K562 (cell line): ENCODE results near the gene TMC2. TPM values are rescaled to one million over a fixed set of nuclear protein-coding genes. Genes with fewer than 3 reads are reported as not detected.

Experiments
- ATAC-seq: fragments of 200-7000 bp; cut with Tn5 transposase; 3 replicates; pipeline ENCODE4 v1.9.1; 2020; ENCODE audit warnings: moderate library complexity
- BruUV-seq: library from RNA; stranded (reverse); fragments of 400-500 nt; replicated peaks from 2 replicates; lab custom pipeline; 2021; lab: Mats Ljungman, UMichigan
- CTCF ChIA-PET: fragments of 300-600 bp; formaldehyde crosslinking; extraction: SDS; loops from one replicate; lab custom pipeline; 2021; ENCODE audit warnings: low intra/inter-chr PET ratio; lab: Yijun Ruan, JAX
- POLR2A ChIA-PET: fragments of 300-600, 350-650 bp; sonication (Branson Sonifier 250); formaldehyde crosslinking; extraction: SDS; loops from one replicate; lab custom pipeline; 2021; ENCODE audit warnings: antibody characterized with exemption, inconsistent platforms; lab: Yijun Ruan, JAX
- DNase-seq, 4 experiments: peaks; one replicate each; pipeline versions ENCODE4 v3.0.0 to v3.0.0-alpha.2; 2011 to 2018; ENCODE audit warnings: low spot score in 3 of 4, mixed read lengths in 3 of 4; ENCODE audit errors: extremely low read depth in 1 of 4
- FAIRE-seq: peaks from 2 replicates; lab custom pipeline; 2011; peaks lifted over from hg19 to GRCh38; lab: Jason Lieb, UNC
- H2AFZ ChIP-seq: 2 replicates; pipeline ENCODE4 v1.6.0; 2011; ENCODE audit warnings: low read depth, low read length, control low read depth, inconsistent platforms
- H3K27ac ChIP-seq: fragments of 200-600 bp; 3 replicates; pipeline ENCODE4 v1.8.0; 2011; ENCODE audit warnings: low read depth, mild to moderate bottlenecking, control low read depth, inconsistent platforms, low read length, moderate library complexity, mixed read lengths; ENCODE audit errors: extremely low read depth
- H3K27me3 ChIP-seq, 2 experiments: fragments of 300-600 bp in 1 of 2; 2 replicates in 1 of 2; 3 replicates in 1 of 2; pipeline versions ENCODE4 v1.6.0 to v1.8.0; 2011; ENCODE audit warnings: inconsistent platforms in 2 of 2, low read length in 2 of 2, mild to moderate bottlenecking in 1 of 2, mixed read lengths in 1 of 2, moderate library complexity in 1 of 2; ENCODE audit not compliant: control insufficient read depth in 2 of 2, insufficient read depth in 2 of 2
- H3K36me3 ChIP-seq: fragments of 300-600 bp; 3 replicates; pipeline ENCODE4 v1.8.0; 2011; ENCODE audit warnings: mild to moderate bottlenecking, low read length, inconsistent platforms; ENCODE audit not compliant: control insufficient read depth, insufficient read depth
- H3K4me1 ChIP-seq, 2 experiments: fragments of 200-600 bp in 1 of 2; replicated peaks in 1 of 2; 2 replicates in 1 of 2; 3 replicates in 1 of 2; pipeline versions ENCODE4 v1.5.1 to v1.8.0; 2011; ENCODE audit warnings: inconsistent platforms in 2 of 2, low read length in 2 of 2, mild to moderate bottlenecking in 1 of 2, mixed read lengths in 1 of 2, moderate library complexity in 1 of 2; ENCODE audit not compliant: control insufficient read depth in 2 of 2, insufficient read depth in 2 of 2
- H3K4me2 ChIP-seq: 2 replicates; pipeline ENCODE4 v1.6.1; 2011; ENCODE audit warnings: low read length, control low read depth, inconsistent platforms, mixed read lengths; ENCODE audit not compliant: insufficient read depth
- H3K4me3 ChIP-seq: fragments of 200-600 bp; sonication (generic), shearing (Covaris generic); 2 replicates; pipeline ENCODE4 v1.5.1; 2016; ENCODE audit warnings: control low read depth, inconsistent platforms
- H3K79me2 ChIP-seq: fragments of 200-600 bp; 3 replicates; pipeline ENCODE4 v1.8.0; 2011; ENCODE audit warnings: low read length, inconsistent platforms; ENCODE audit not compliant: control insufficient read depth, insufficient read depth
- H3K9ac ChIP-seq, 2 experiments: 2 replicates each; pipeline versions ENCODE4 v1.6.0 to v1.6.1; 2011; ENCODE audit warnings: low read depth in 2 of 2, low read length in 2 of 2, control low read depth in 1 of 2, inconsistent platforms in 1 of 2, mild to moderate bottlenecking in 1 of 2, mixed read lengths in 1 of 2; ENCODE audit not compliant: insufficient read depth in 1 of 2
- H3K9me1 ChIP-seq: one replicate; pipeline ENCODE4 v1.6.0; 2011; ENCODE audit warnings: inconsistent platforms, mild to moderate bottlenecking, low read length, moderate library complexity; ENCODE audit not compliant: control insufficient read depth, insufficient read depth
- H3K9me3 ChIP-seq: replicated peaks from 2 replicates; pipeline ENCODE4 v1.5.1; 2011; ENCODE audit warnings: low read depth, low read length, inconsistent platforms; ENCODE audit not compliant: control insufficient read depth, insufficient read depth
- H4K20me1 ChIP-seq: replicated peaks from 2 replicates; pipeline ENCODE4 v1.6.1; 2011; ENCODE audit warnings: low read length, inconsistent platforms, mixed read lengths; ENCODE audit not compliant: control insufficient read depth, insufficient read depth
- ARID2 ChIP-seq: fragments of 450-650 bp; IDR thresholded peaks from 2 replicates; pipeline ENCODE4 v1.6.1; 2017; ENCODE audit warnings: antibody characterized with exemption, mild to moderate bottlenecking
- E2F6 ChIP-seq, 2 experiments: IDR thresholded peaks; 2 replicates each; pipeline ENCODE4 v1.6.1; 2011; ENCODE audit warnings: borderline replicate concordance in 1 of 2, control low read depth in 1 of 2, low read depth in 1 of 2, low read length in 1 of 2, mild to moderate bottlenecking in 1 of 2, mixed read lengths in 1 of 2, moderate library complexity in 1 of 2; ENCODE audit not compliant: insufficient read depth in 1 of 2, insufficient read length in 1 of 2, poor library complexity in 1 of 2, severe bottlenecking in 1 of 2; ENCODE audit errors: extremely low read depth in 1 of 2
- LEF1 ChIP-seq: fragments of 450-650 bp; IDR thresholded peaks from 2 replicates; pipeline ENCODE4 v1.6.1; 2016; ENCODE audit warnings: mild to moderate bottlenecking
- MEIS2 ChIP-seq: fragments of 450-650 bp; IDR thresholded peaks from 2 replicates; pipeline ENCODE4 v1.6.1; 2014; ENCODE audit warnings: mild to moderate bottlenecking; ENCODE audit not compliant: partially characterized antibody
- NCOA1 ChIP-seq: fragments of 450-650 bp; IDR thresholded peaks from 2 replicates; pipeline ENCODE4 v1.6.1; 2016; ENCODE audit warnings: low read depth
- NCOA6 ChIP-seq: fragments of 450-650 bp; IDR thresholded peaks from 2 replicates; pipeline ENCODE4 v1.6.1; 2017; ENCODE audit warnings: mild to moderate bottlenecking
- PTRF ChIP-seq: fragments of 450-650 bp; IDR thresholded peaks from 2 replicates; pipeline ENCODE4 v1.6.1; 2016; ENCODE audit warnings: mild to moderate bottlenecking, missing genetic modification characterization, missing compliant biosample characterization
- SAFB ChIP-seq: fragments of 200-400 bp; formaldehyde crosslinking; IDR thresholded peaks from 2 replicates; pipeline ENCODE4 v1.6.1; 2017; ENCODE audit warnings: low read depth, low read length, borderline replicate concordance
- TAF7 ChIP-seq: fragments of 450-650 bp; IDR thresholded peaks from 2 replicates; pipeline ENCODE4 v1.6.1; 2016; ENCODE audit warnings: missing genetic modification characterization, missing compliant biosample characterization
- ZNF174 ChIP-seq: fragments of 250-450 bp; sonication (Bioruptor Pico); IDR thresholded peaks from 2 replicates; pipeline ENCODE4 v1.4.0; 2020; ENCODE audit warnings: mild to moderate bottlenecking
- ZNF280B ChIP-seq: fragments of 250-450 bp; sonication (Bioruptor Pico); IDR thresholded peaks from 2 replicates; pipeline ENCODE4 v1.5.1; 2021; ENCODE audit warnings: mild to moderate bottlenecking
- ZNF518B ChIP-seq: fragments of 250-450 bp; sonication (Bioruptor Pico); IDR thresholded peaks from 2 replicates; pipeline ENCODE4 v1.5.0; 2021; ENCODE audit warnings: mild to moderate bottlenecking, moderate library complexity
- ZSCAN32 ChIP-seq: fragments of 450-650 bp; formaldehyde crosslinking; IDR thresholded peaks from 2 replicates; pipeline ENCODE4 v1.4.0; 2020; ENCODE audit warnings: mild to moderate bottlenecking, moderate library complexity
- WGBS: fragments of 100-300 bp; shearing (Covaris generic); methylation state at CpG from one replicate; pipeline ENCODE4 v1.1.6; 2016; ENCODE audit warnings: low coverage, mixed read lengths; ENCODE audit not compliant: insufficient coverage; ENCODE audit errors: missing lambda C conversion rate; 5-methylcytosine and 5-hydroxymethylcytosine counted together
- in situ Hi-C: fragments of 300-500 bp; cut with MboI; formaldehyde crosslinking; loops from 4 replicates; pipeline ENCODE4 v1.15.0; 2018; ENCODE audit warnings: inconsistent platforms, mixed read lengths
- intact Hi-C: fragments of 100-400 bp; cut with micrococcal nuclease; formaldehyde crosslinking; loops from 2 replicates; pipeline ENCODE4 v1.14.2; 2022
- polyA plus RNA-seq, 8 experiments: library from polyadenylated mRNA; depleted of rRNA in 4 of 8; stranded (reverse) in 5 of 8; unstranded in 3 of 8; fragments of >200 nt; fragmentation: Nextera tagmentation in 2 of 8; fragmentation: Illumina TruSeq in 1 of 8; extraction: Ambion mirVana in 2 of 8; extraction: Trizol in 1 of 8; gene quantifications; 2 replicates each; pipeline versions ENCODE4 v1.2.1 to v1.2.3, GENCODE V29; 2011 to 2014; ENCODE audit warnings: inconsistent platforms in 1 of 8, missing spikeins in 1 of 8
- total RNA-seq, 7 experiments: library from RNA; depleted of rRNA in 6 of 7; stranded (reverse); fragments of >200 nt in 6 of 7; fragmentation: Illumina TruSeq in 2 of 7; extraction: Trizol in 2 of 7; gene quantifications; 2 replicates each; pipeline versions ENCODE4 v1.2.1 to v1.2.3, GENCODE V29; 2011 to 2021; ENCODE audit warnings: low replicate concordance in 1 of 7
- TF ChIP-seq, protein P1 (sequence below): conservative IDR thresholded peaks from 2 replicates; pipeline ENCODE4 v1.6.1; 2011; ENCODE audit warnings: low read depth, mild to moderate bottlenecking, low read length; ENCODE audit not compliant: control insufficient read depth

The TMC2 gene
- total and polyA plus RNA-seq, 9 of the 15 experiments (the other 6 are each of a cell fraction or from before 2014, with no cell fraction given), result not detected

DNA sequence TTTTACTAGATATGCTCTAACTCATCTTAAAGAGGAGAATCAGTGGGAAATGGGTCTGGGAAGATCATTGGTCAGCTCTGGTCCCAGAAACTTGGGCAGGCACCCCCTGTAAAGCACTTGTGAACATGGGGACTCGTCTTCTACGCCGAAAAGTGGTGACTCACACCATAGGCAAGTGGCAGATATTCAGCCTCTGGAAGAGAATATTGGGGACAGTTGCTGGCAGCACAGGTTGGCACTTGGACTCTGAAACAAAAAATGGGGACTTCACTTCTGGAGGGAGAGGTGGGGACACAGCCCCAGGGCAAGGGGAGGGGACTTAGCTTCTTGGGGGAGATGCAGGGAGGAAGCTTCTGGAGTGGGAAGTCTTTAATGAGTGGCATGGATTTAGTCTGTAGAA is 15.8 kb upstream of the TMC2 start:
- Histone ChIP-seq H3K4me2 (no peak overlapping the region), H2AFZ (no peak overlapping the region), H3K9me1 (no peaks in the 10 kb centered on the region), H3K79me2 (peaks cover 10% of the 10 kb centered on the region; the same call in 1 of the 3 replicates), H3K36me3 (no peaks in the 10 kb centered on the region), H3K9me3 (no peaks in the 10 kb centered on the region), H3K4me3 (no peak overlapping the region), H3K9ac (no peak overlapping the region), H4K20me1 (no peaks in the 10 kb centered on the region), H3K27ac (no peak overlapping the region), H3K4me1 (peaks cover 13 to 17% of the 10 kb centered on the region in 2 experiments; a peak in 4 of 5 replicates), H3K27me3 (no peaks in the 10 kb centered on the region)
- intact Hi-C loops, result no loop called here
- CTCF ChIA-PET, result no interaction called here
- POLR2A ChIA-PET, result interaction anchor here (0.6 to 1.4 kb wide), 3 partner anchors 11 to 1430 kb away, joined by 3 to 4 read pairs (median 3); no protein-coding TSS in a partner anchor
- FAIRE-seq, result no peak
- 83% methylated on average over 3 of the region's 3 CpGs for WGBS
- in situ Hi-C loops, result loop anchor here (5.0 kb wide), 1 partner anchor 48 kb away; the partner anchor contains the start of gene SNRPB
- no peak for ATAC-seq
- BruUV-seq, result no TSS peak
- no peak for DNase-seq
- TF ChIP-seq ARID2 (no peak), ZNF280B (CRISPR knock-in tag) (no peak), E2F6 (IDR thresholded peaks at IDR 0.05; ENCODE audit: borderline replicate concordance in 1 of 2, extremely low read depth in 1 of 2, insufficient read depth in 1 of 2, insufficient read length in 1 of 2, low read depth in 1 of 2, low read length in 1 of 2, poor library complexity in 1 of 2, severe bottlenecking in 1 of 2) (no peak), ZSCAN32 (CRISPR knock-in tag) (no peak), MEIS2 (no peak), SAFB (no peak), TAF7 (no peak), ZNF518B (no peak), PTRF (tag) (no peak), NCOA6 (no peak), NCOA1 (no peak), LEF1 (no peak), ZNF174 (CRISPR knock-in tag) (no peak)
- TF ChIP-seq, protein P1, sequence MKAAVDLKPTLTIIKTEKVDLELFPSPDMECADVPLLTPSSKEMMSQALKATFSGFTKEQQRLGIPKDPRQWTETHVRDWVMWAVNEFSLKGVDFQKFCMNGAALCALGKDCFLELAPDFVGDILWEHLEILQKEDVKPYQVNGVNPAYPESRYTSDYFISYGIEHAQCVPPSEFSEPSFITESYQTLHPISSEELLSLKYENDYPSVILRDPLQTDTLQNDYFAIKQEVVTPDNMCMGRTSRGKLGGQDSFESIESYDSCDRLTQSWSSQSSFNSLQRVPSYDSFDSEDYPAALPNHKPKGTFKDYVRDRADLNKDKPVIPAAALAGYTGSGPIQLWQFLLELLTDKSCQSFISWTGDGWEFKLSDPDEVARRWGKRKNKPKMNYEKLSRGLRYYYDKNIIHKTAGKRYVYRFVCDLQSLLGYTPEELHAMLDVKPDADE, result no peak
